ENCODE data around the gene OGFOD1. TPM values are rescaled to one million over a fixed set of nuclear protein-coding genes. Genes with fewer than 3 reads are reported as not detected.

The OGFOD1 gene
- total and polyA plus RNA-seq, 10 of the 15 experiments (the other 5 are each of a cell fraction or from before 2014, with no cell fraction given), result 31.4 to 119 (median 51.6) TPM

GRCh38 chr16:56519459-56520250 is 68.3 kb downstream of the OGFOD1 start, which contains the start of gene BBS2 (continued):
- TF ChIP-seq ZBTB40 (IDR thresholded peaks at IDR 0.05; ENCODE audit: borderline replicate concordance), result no peak
- TF ChIP-seq RCOR1 (conservative IDR thresholded peaks at IDR 0.05; ENCODE audit: low read depth, low read length), result no peak
- peak; percentile 45; the same call in 1 of the 2 replicates for TF ChIP-seq MLLT1 (IDR thresholded peaks at IDR 0.05)
- peak; percentile 33; the same call in 1 of the 2 replicates for TF ChIP-seq SMARCA5 (IDR thresholded peaks at IDR 0.05)
- peak; percentile 34; the same call in 1 of the 2 replicates for TF ChIP-seq RUNX3 (IDR thresholded peaks at IDR 0.05; ENCODE audit: low read length)
- no peak for TF ChIP-seq FOXM1 (IDR thresholded peaks at IDR 0.05; ENCODE audit: low read depth, low read length)
- peak; percentile 84 for TF ChIP-seq GATAD2B (conservative IDR thresholded peaks at IDR 0.05; ENCODE audit: low read depth)
- no peak for TF ChIP-seq GABPA (IDR thresholded peaks at IDR 0.05; ENCODE audit: low read depth)
- TF ChIP-seq HSF1 (IDR thresholded peaks at IDR 0.05; ENCODE audit: low read depth, low read length), result no peak
- TF ChIP-seq BMI1 (IDR thresholded peaks at IDR 0.05; ENCODE audit: borderline replicate concordance), result peak; percentile 73
- peak; percentile 95 for TF ChIP-seq POLR2A (IDR thresholded peaks at IDR 0.05; ENCODE audit: low read depth, low read length)
- no peak for TF ChIP-seq RAD21 (IDR thresholded peaks at IDR 0.05; ENCODE audit: insufficient read depth, low read depth, low read length)
- TF ChIP-seq E2F8 (IDR thresholded peaks at IDR 0.05; ENCODE audit: low read depth, partially characterized antibody), result no peak
- peak; percentile 80; the same call in 1 of the 2 replicates for TF ChIP-seq RB1 (IDR thresholded peaks at IDR 0.05; ENCODE audit: borderline replicate concordance)
- TF ChIP-seq BHLHE40 (IDR thresholded peaks at IDR 0.05; ENCODE audit: borderline replicate concordance in 1 of 2, low read depth in 2 of 2, low read length in 1 of 2), result peak in 1 of 2 experiments; percentile 53; a peak in 2 of 4 replicates
- TF ChIP-seq SPI1 (IDR thresholded peaks at IDR 0.05; ENCODE audit: borderline replicate concordance, insufficient read depth, low read depth, low read length), result no peak
- TF ChIP-seq JUND (IDR thresholded peaks at IDR 0.05; ENCODE audit: low read depth, low read length), result no peak
- TF ChIP-seq CHD4 (IDR thresholded peaks at IDR 0.05), result no peak
- TF ChIP-seq SRF (IDR thresholded peaks at IDR 0.05; ENCODE audit: low read depth in 2 of 2, low read length in 2 of 2), result no peak
- 0 out of 2 replicates have a peak, but pooled peaks have one; percentile 43 for TF ChIP-seq NBN (IDR thresholded peaks at IDR 0.05)
- no peak for TF ChIP-seq CBFB (IDR thresholded peaks at IDR 0.05; ENCODE audit: low read depth)

All from GM12878 (cell line).